ENCODE measurements around the gene LCNL1. TPM values are rescaled to one million over a fixed set of nuclear protein-coding genes. Genes with fewer than 3 reads are reported as not detected.

The LCNL1 gene
- total RNA-seq, 1 donor = 0.10 TPM

- Histone ChIP-seq H3K9me3 (ENCODE audit: low read depth, low read length) (no peaks in the 10 kb centered on the region), H3K27me3 (ENCODE audit: insufficient read depth, low read length) (no peaks in the 10 kb centered on the region), H3K4me3 (ENCODE audit: low read length) (no peak overlapping the region), H3K4me1 (ENCODE audit: insufficient read depth, low read length) (peaks cover 19% of the 10 kb centered on the region)
Measured at GRCh38 chr9:136952876-136953770, 29.7 kb upstream of the LCNL1 start.

GRCh38 chr9:136953771-136954269 is 29.0 kb upstream of the LCNL1 start:
- H3K4me3 ChIP-seq (ENCODE audit: low read length) = no peak overlapping the region
- H3K4me1 ChIP-seq (ENCODE audit: insufficient read depth, low read length) = peaks cover 23% of the 10 kb centered on the region
- no peaks in the 10 kb centered on the region for H3K27me3 ChIP-seq (ENCODE audit: insufficient read depth, low read length)
- H3K9me3 ChIP-seq (ENCODE audit: low read depth, low read length) = no peaks in the 10 kb centered on the region

- Histone ChIP-seq H3K27me3 (ENCODE audit: insufficient read depth, low read length) (no peaks in the 10 kb centered on the region), H3K9me3 (ENCODE audit: low read depth, low read length) (no peaks in the 10 kb centered on the region), H3K4me3 (ENCODE audit: low read length) (no peak overlapping the region), H3K4me1 (ENCODE audit: insufficient read depth, low read length) (peaks cover 25% of the 10 kb centered on the region)
Measured at GRCh38 chr9:136954270-136955083, 28.3 kb upstream of the LCNL1 start.

GRCh38 chr9:136955202-136955942 is 27.4 kb upstream of the LCNL1 start:
- Histone ChIP-seq H3K27me3 (ENCODE audit: insufficient read depth, low read length) (no peaks in the 10 kb centered on the region), H3K9me3 (ENCODE audit: low read depth, low read length) (no peaks in the 10 kb centered on the region), H3K4me3 (ENCODE audit: low read length) (no peak overlapping the region), H3K4me1 (ENCODE audit: insufficient read depth, low read length) (peaks cover 27% of the 10 kb centered on the region)

GRCh38 chr9:136955943-136956335 is 26.9 kb upstream of the LCNL1 start:
- peaks cover 26% of the 10 kb centered on the region for H3K4me1 ChIP-seq (ENCODE audit: insufficient read depth, low read length)
- H3K4me3 ChIP-seq (ENCODE audit: low read length) = no peak overlapping the region
- H3K27me3 ChIP-seq (ENCODE audit: insufficient read depth, low read length) = no peaks in the 10 kb centered on the region
- H3K9me3 ChIP-seq (ENCODE audit: low read depth, low read length) = no peaks in the 10 kb centered on the region

- Histone ChIP-seq H3K4me3 (ENCODE audit: low read length) (no peak overlapping the region), H3K4me1 (ENCODE audit: insufficient read depth, low read length) (peaks cover 32% of the 10 kb centered on the region), H3K27me3 (ENCODE audit: insufficient read depth, low read length) (no peaks in the 10 kb centered on the region), H3K9me3 (ENCODE audit: low read depth, low read length) (no peaks in the 10 kb centered on the region)
Measured at GRCh38 chr9:136956604-136957003, 26.2 kb upstream of the LCNL1 start.

- Histone ChIP-seq H3K27me3 (ENCODE audit: insufficient read depth, low read length) (no peaks in the 10 kb centered on the region), H3K4me3 (ENCODE audit: low read length) (no peak overlapping the region), H3K9me3 (ENCODE audit: low read depth, low read length) (no peaks in the 10 kb centered on the region), H3K4me1 (ENCODE audit: insufficient read depth, low read length) (peaks cover 39% of the 10 kb centered on the region)
Measured at GRCh38 chr9:136957461-136957860, 25.3 kb upstream of the LCNL1 start.

GRCh38 chr9:136957901-136958300 is 24.9 kb upstream of the LCNL1 start:
- Histone ChIP-seq H3K9me3 (ENCODE audit: low read depth, low read length) (no peaks in the 10 kb centered on the region), H3K4me3 (ENCODE audit: low read length) (no peak overlapping the region), H3K27me3 (ENCODE audit: insufficient read depth, low read length) (no peaks in the 10 kb centered on the region), H3K4me1 (ENCODE audit: insufficient read depth, low read length) (peaks cover 44% of the 10 kb centered on the region)

- peaks cover 47% of the 10 kb centered on the region for H3K4me1 ChIP-seq (ENCODE audit: insufficient read depth, low read length)
- no peaks in the 10 kb centered on the region for H3K9me3 ChIP-seq (ENCODE audit: low read depth, low read length)
- H3K4me3 ChIP-seq (ENCODE audit: low read length) = no peak overlapping the region
- no peaks in the 10 kb centered on the region for H3K27me3 ChIP-seq (ENCODE audit: insufficient read depth, low read length)
Measured at GRCh38 chr9:136958473-136958872, 24.3 kb upstream of the LCNL1 start.

- Histone ChIP-seq H3K4me3 (ENCODE audit: low read length) (no peak overlapping the region), H3K27me3 (ENCODE audit: insufficient read depth, low read length) (no peaks in the 10 kb centered on the region), H3K9me3 (ENCODE audit: low read depth, low read length) (no peaks in the 10 kb centered on the region), H3K4me1 (ENCODE audit: insufficient read depth, low read length) (peaks cover 50% of the 10 kb centered on the region)
Measured at GRCh38 chr9:136958898-136959850, 23.6 kb upstream of the LCNL1 start.

GRCh38 chr9:136960212-136960937 is 22.4 kb upstream of the LCNL1 start:
- H3K4me1 ChIP-seq (ENCODE audit: insufficient read depth, low read length) = peaks cover 56% of the 10 kb centered on the region

GRCh38 chr9:136960938-136961275 is 21.9 kb upstream of the LCNL1 start:
- no peaks in the 10 kb centered on the region for H3K27me3 ChIP-seq (ENCODE audit: insufficient read depth, low read length)
- H3K9me3 ChIP-seq (ENCODE audit: low read depth, low read length) = no peaks in the 10 kb centered on the region
- H3K4me1 ChIP-seq (ENCODE audit: insufficient read depth, low read length) = peaks cover 60% of the 10 kb centered on the region
- H3K4me3 ChIP-seq (ENCODE audit: low read length) = no peak overlapping the region

More at GRCh38 chr9:136960212-136960937, 22.4 kb upstream of the LCNL1 start:
- Histone ChIP-seq H3K9me3 (ENCODE audit: low read depth, low read length) (no peaks in the 10 kb centered on the region), H3K27me3 (ENCODE audit: insufficient read depth, low read length) (no peaks in the 10 kb centered on the region), H3K4me3 (ENCODE audit: low read length) (no peak overlapping the region)

GRCh38 chr9:136961279-136962065 is 21.3 kb upstream of the LCNL1 start:
- Histone ChIP-seq H3K27me3 (ENCODE audit: insufficient read depth, low read length) (no peaks in the 10 kb centered on the region), H3K9me3 (ENCODE audit: low read depth, low read length) (no peaks in the 10 kb centered on the region), H3K4me1 (ENCODE audit: insufficient read depth, low read length) (peaks cover 65% of the 10 kb centered on the region), H3K4me3 (ENCODE audit: low read length) (no peak overlapping the region)
